Natural killer cell (primary cell): ENCODE results near the gene RNF43. TPM values are rescaled to one million over a fixed set of nuclear protein-coding genes. Genes with fewer than 3 reads are reported as not detected.

Source experiments
- ATAC-seq, 3 donors: fragments of 150-1000 bp in 2 of 3; fragments of 200-7000 bp in 1 of 3; cut with Tn5 transposase; 1 replicate in 1 of 3; 2 replicates in 2 of 3; pipeline ENCODE4 v1.10.0; 2021; ENCODE audit warnings: mild to moderate bottlenecking in 2 of 3, moderate library complexity in 2 of 3
- DNase-seq, 2 donors: peaks; one replicate each; pipeline versions ENCODE4 v3.0.0 to v3.0.0-alpha.2; 2013 to 2021; ENCODE audit warnings: mixed read lengths in 1 of 2
- H3K27ac ChIP-seq: one replicate; pipeline ENCODE4 v1.5.1; 2013; ENCODE audit warnings: mild to moderate bottlenecking, low read length
- H3K27me3 ChIP-seq: one replicate; pipeline ENCODE4 v1.6.1; 2013; ENCODE audit warnings: low read length; ENCODE audit not compliant: control insufficient read depth, insufficient read depth
- H3K36me3 ChIP-seq: one replicate; pipeline ENCODE4 v1.6.1; 2013; ENCODE audit warnings: low read length; ENCODE audit not compliant: control insufficient read depth, insufficient read depth
- H3K4me1 ChIP-seq: one replicate; pipeline ENCODE4 v1.6.1; 2013; ENCODE audit warnings: low read length; ENCODE audit not compliant: control insufficient read depth, insufficient read depth
- H3K4me3 ChIP-seq: one replicate; pipeline ENCODE4 v1.5.1; 2013; ENCODE audit warnings: low read length
- H3K9me3 ChIP-seq: one replicate; pipeline ENCODE4 v1.6.1; 2013; ENCODE audit warnings: low read length; ENCODE audit not compliant: control insufficient read depth, insufficient read depth
- H3K27ac Mint-ChIP-seq, 2 donors: one replicate each; pipeline ENCODE4 v1.8.0; 2022; ENCODE audit warnings: mild to moderate bottlenecking in 2 of 2, mixed read lengths in 2 of 2, moderate library complexity in 1 of 2
- H3K27me3 Mint-ChIP-seq, 2 donors: one replicate each; pipeline ENCODE4 v1.8.0; 2022; ENCODE audit warnings: low read depth in 2 of 2, mixed read lengths in 2 of 2
- H3K36me3 Mint-ChIP-seq: one replicate; pipeline ENCODE4 v1.8.0; 2022; ENCODE audit warnings: mixed read lengths
- H3K4me1 Mint-ChIP-seq, 2 donors: one replicate each; pipeline ENCODE4 v1.8.0; 2022; ENCODE audit warnings: mixed read lengths in 2 of 2
- H3K4me3 Mint-ChIP-seq: one replicate; pipeline ENCODE4 v1.8.0; 2022; ENCODE audit warnings: mild to moderate bottlenecking, moderate library complexity, mixed read lengths
- H3K9me3 Mint-ChIP-seq, 2 donors: one replicate each; pipeline ENCODE4 v1.8.0; 2022; ENCODE audit warnings: mixed read lengths in 2 of 2
- WGBS: methylation state at CpG from one replicate; pipeline ENCODE4 v1.1.7; 2013; ENCODE audit warnings: missing lambda C conversion rate; ENCODE audit not compliant: insufficient coverage; 5-methylcytosine and 5-hydroxymethylcytosine counted together
- intact Hi-C: fragments of 100-400 bp; cut with micrococcal nuclease; formaldehyde crosslinking; loops from one replicate; pipeline ENCODE4 v1.14.2; 2022
- total RNA-seq, 4 donors: library from RNA; stranded (reverse); fragments of 120-200 nt in 1 of 4; gene quantifications; one replicate each; pipeline versions ENCODE4 v1.2.3 to v1.2.4, GENCODE V29; 2013 to 2022
- TF ChIP-seq, protein P1 (sequence below): fragments of 200-600 bp; IDR thresholded peaks from one replicate; pipeline ENCODE4 v1.8.0; 2022; ENCODE audit warnings: antibody characterized with exemption

The RNF43 gene
- total RNA-seq, 3 donors from 2014 or later (not counting 1 experiment from before 2014, with no cell fraction given): 0.95 to 1.1 (median 1.0) TPM

DNA sequence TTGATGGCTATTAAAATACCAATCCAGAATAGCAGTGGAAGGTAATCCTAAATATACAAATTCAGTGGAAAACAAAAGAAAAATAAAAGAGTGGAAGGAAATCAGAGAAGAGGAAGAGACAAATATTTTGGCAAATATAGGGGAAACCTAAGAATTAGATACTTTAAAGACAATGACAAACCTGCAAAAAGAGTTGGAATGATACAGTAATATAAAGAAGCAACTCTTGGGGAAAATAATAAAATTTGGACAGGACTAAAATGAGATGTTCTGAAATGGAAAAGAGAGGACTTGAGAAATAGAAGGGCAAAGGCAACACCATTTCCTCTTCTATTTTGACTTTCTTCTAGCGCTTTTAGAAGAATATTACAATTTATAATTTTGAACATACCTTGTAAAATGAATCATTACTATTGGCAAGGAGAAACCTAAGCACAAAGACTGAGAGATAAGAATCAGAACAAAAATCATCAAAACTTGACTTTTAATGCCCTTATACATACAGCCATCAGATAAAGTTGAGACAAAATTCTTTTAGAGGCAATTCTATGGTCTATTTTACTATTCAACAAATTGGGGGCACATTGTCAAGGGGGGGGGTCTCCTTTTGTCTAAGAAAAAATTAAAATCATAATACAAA, 5.2 kb downstream of the RNF43 start:
- intact Hi-C loops: no loop called here
- TF ChIP-seq, protein P1, sequence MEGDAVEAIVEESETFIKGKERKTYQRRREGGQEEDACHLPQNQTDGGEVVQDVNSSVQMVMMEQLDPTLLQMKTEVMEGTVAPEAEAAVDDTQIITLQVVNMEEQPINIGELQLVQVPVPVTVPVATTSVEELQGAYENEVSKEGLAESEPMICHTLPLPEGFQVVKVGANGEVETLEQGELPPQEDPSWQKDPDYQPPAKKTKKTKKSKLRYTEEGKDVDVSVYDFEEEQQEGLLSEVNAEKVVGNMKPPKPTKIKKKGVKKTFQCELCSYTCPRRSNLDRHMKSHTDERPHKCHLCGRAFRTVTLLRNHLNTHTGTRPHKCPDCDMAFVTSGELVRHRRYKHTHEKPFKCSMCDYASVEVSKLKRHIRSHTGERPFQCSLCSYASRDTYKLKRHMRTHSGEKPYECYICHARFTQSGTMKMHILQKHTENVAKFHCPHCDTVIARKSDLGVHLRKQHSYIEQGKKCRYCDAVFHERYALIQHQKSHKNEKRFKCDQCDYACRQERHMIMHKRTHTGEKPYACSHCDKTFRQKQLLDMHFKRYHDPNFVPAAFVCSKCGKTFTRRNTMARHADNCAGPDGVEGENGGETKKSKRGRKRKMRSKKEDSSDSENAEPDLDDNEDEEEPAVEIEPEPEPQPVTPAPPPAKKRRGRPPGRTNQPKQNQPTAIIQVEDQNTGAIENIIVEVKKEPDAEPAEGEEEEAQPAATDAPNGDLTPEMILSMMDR: no peak
- Mint-ChIP-seq H3K36me3 (no peaks in the 10 kb centered on the region), H3K27me3 (no peaks in the 10 kb centered on the region), H3K4me3 (no peak overlapping the region), H3K27ac (no peak overlapping the region), H3K9me3 (no peaks in the 10 kb centered on the region), H3K4me1 (peaks cover 3 to 4% of the 10 kb centered on the region in 2 donors)
- Histone ChIP-seq H3K36me3 (no peaks in the 10 kb centered on the region), H3K27ac (no peak overlapping the region), H3K4me1 (no peaks in the 10 kb centered on the region), H3K27me3 (no peaks in the 10 kb centered on the region), H3K9me3 (no peaks in the 10 kb centered on the region), H3K4me3 (no peak overlapping the region)
- DNase-seq (no peak), ATAC-seq (no peak)
- no CpG with 5 or more reads among the region's 1 CpG for WGBS

DNA sequence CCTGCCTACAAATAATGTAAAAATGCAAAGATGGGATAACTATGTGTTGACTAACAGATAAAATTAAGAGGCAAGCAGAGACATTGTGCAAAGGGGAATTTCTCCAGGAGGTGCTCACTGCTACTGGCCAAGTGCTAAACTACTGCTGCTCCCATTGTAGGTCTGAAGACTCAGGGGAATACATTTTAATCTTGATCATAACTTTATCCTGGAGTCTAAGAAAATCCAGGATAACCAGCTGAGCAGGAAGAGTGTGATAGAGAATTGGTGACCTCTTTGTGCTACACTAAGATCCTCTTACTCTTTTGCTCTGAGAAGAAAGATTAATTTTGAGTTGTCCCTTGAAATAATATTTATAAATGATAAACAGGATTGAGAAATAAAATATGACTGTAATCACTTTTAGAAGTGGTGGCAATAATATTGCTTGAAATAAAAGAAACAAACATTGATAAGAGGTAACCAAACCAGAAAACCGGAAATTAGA, 5.9 kb downstream of the RNF43 start:
- H3K9me3 Mint-ChIP-seq: no peaks in the 10 kb centered on the region
- H3K9me3 ChIP-seq: no peaks in the 10 kb centered on the region
- intact Hi-C loops: no loop called here
- no peak overlapping the region for H3K27ac Mint-ChIP-seq
- H3K27me3 Mint-ChIP-seq: no peaks in the 10 kb centered on the region
- H3K4me1 ChIP-seq: no peaks in the 10 kb centered on the region
- H3K36me3 Mint-ChIP-seq: no peaks in the 10 kb centered on the region
- no CpG with 5 or more reads among the region's 1 CpG for WGBS
- no peaks in the 10 kb centered on the region for H3K4me1 Mint-ChIP-seq
- H3K4me3 ChIP-seq: no peak overlapping the region
- ATAC-seq (no peak), DNase-seq (no peak)
- no peaks in the 10 kb centered on the region for H3K36me3 ChIP-seq
- no peak overlapping the region for H3K27ac ChIP-seq
- no peak overlapping the region for H3K4me3 Mint-ChIP-seq
- H3K27me3 ChIP-seq: no peaks in the 10 kb centered on the region
- TF ChIP-seq, protein P1: no peak

GRCh38 chr17:58410714-58411407, 6.5 kb downstream of the RNF43 start:
- Histone ChIP-seq H3K9me3 (no peaks in the 10 kb centered on the region), H3K4me1 (no peaks in the 10 kb centered on the region), H3K27ac (no peak overlapping the region), H3K36me3 (no peaks in the 10 kb centered on the region), H3K27me3 (no peaks in the 10 kb centered on the region), H3K4me3 (no peak overlapping the region)
- Mint-ChIP-seq H3K4me3 (no peak overlapping the region), H3K36me3 (no peaks in the 10 kb centered on the region), H3K9me3 (no peaks in the 10 kb centered on the region), H3K27ac (no peak overlapping the region), H3K27me3 (no peaks in the 10 kb centered on the region), H3K4me1 (no peaks in the 10 kb centered on the region)
- intact Hi-C loops: no loop called here
- TF ChIP-seq, protein P1: no peak
- no peak for ATAC-seq
- no peak for DNase-seq
